ENCODE data around the gene ANKRD39. TPM values are rescaled to one million over a fixed set of nuclear protein-coding genes. Genes with fewer than 3 reads are reported as not detected.

Gene ANKRD39
- total and polyA plus RNA-seq, 2 of the 4 experiments (the other 2 are of a cell fraction) = 12.5 to 17.0 TPM

DNA sequence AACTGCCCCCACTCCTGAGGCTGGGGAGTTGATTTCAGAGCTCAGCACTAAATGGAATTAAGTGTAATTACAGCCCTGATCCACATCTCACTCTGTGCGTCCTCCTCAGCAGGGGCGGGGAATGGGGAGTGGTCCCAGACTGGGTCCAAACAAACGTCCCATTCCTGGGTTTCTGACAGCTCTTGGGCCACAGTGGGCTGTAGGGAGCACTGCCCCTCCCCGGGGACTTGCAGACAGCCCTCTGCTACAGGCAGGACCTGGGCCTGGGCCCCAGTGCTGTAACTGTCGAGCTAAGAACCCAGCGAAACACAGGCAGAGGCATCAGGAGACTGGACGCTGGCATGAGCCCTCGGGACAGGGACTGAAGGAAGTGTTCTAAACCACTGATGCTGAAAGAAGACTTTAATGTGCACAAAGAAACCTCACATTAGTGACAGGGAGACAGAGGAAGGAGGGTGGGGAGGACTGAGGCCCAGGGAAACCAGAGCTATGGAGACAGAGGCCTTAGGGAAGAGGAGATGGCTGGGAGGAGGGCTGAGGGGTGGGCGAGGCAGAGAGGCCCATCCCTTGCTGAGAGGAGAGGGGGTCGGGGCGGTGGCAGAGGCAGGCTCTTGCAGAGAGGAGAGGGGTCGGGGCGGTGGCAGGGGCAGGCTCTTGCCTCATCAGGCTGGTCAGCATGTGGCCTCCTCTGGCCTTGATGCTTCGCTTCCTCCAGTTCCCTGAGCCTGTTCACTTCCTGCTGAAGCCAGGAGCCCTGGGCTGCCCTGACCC is 17.9 kb upstream of the ANKRD39 start (continued):
- no peak for TF ChIP-seq ELK1 (IDR thresholded peaks at IDR 0.05; ENCODE audit: borderline replicate concordance, low read depth, low read length)

- H2AK9ac ChIP-seq (replicated peaks; ENCODE audit: low read depth, low read length, poor library complexity) = no peak overlapping the region
- H3K14ac ChIP-seq (replicated peaks; ENCODE audit: low read depth, low read length) = no peak overlapping the region
- H2AFZ ChIP-seq (replicated peaks; ENCODE audit: low read length, poor library complexity) = no peak overlapping the region
- DNase-seq = no peak
- peaks cover 11% of the 10 kb centered on the region for H3K4me1 ChIP-seq (ENCODE audit: control insufficient read depth, insufficient read depth, low read length)
- no peak overlapping the region for H3K23ac ChIP-seq (ENCODE audit: low read depth, low read length)
- H2AK5ac ChIP-seq (ENCODE audit: low read depth, low read length) = no peak overlapping the region; the same call in 1 of the 2 replicates
- no peak overlapping the region for H4K91ac ChIP-seq (ENCODE audit: insufficient read depth, low read depth, low read length)
- intact Hi-C loops (cut with micrococcal nuclease) (no loop called here), in situ Hi-C loops (cut with MboI; ENCODE audit: low sequenced_read_pairs) (loop anchor here (25.0 kb wide), 1 partner anchor 238 kb away; the partner anchor contains the start of gene ANKRD36), dilution Hi-C loops (cut with HindIII; ENCODE audit: low sequenced_read_pairs, unreplicated experiment) (no loop called here)
- no peak overlapping the region for H3K56ac ChIP-seq (ENCODE audit: extremely low read depth, insufficient read depth, low read length)
- TF ChIP-seq MXI1 (IDR thresholded peaks at IDR 0.05; ENCODE audit: borderline replicate concordance, low read depth, low read length) (no peak), POLR2A (IDR thresholded peaks at IDR 0.05; ENCODE audit: low read depth, low read length) (no peak), USF2 (IDR thresholded peaks at IDR 0.05; ENCODE audit: low read depth, low read length) (no peak), SMC3 (IDR thresholded peaks at IDR 0.05; ENCODE audit: low read depth, low read length) (no peak), FOS (IDR thresholded peaks at IDR 0.05; ENCODE audit: low read depth, low read length) (no peak)
- H3K9me1 ChIP-seq (ENCODE audit: insufficient read depth, low read length) = no peaks in the 10 kb centered on the region; the same call in 1 of the 2 replicates
- no peak overlapping the region for H2BK120ac ChIP-seq (ENCODE audit: low read depth, low read length)
- H2BK15ac ChIP-seq (ENCODE audit: low read depth, low read length) = no peak overlapping the region
- CTCF ChIA-PET = no interaction called here
- H4K5ac ChIP-seq (ENCODE audit: low read depth, low read length) = no peak overlapping the region
- no TSS peak for BruUV-seq (replicated peaks)
- no peak overlapping the region for H4K8ac ChIP-seq (ENCODE audit: low read depth in 2 of 2, low read length in 2 of 2)
- POLR2A ChIA-PET (ENCODE audit: unreplicated experiment) = interaction anchor here (0.6 kb wide), 1 partner anchor 347 kb away, joined by 4 read pairs; no protein-coding TSS in a partner anchor
- H3K4ac ChIP-seq (ENCODE audit: low read depth, low read length) = no peak overlapping the region
- H3K9me3 ChIP-seq (ENCODE audit: control insufficient read depth, insufficient read depth, low read length) = no peaks in the 10 kb centered on the region
- no peak overlapping the region for H3K27ac ChIP-seq (ENCODE audit: insufficient read depth, low read length)
- no peak overlapping the region for H3K4me2 ChIP-seq (ENCODE audit: low read depth, low read length)
- no peak overlapping the region for H3K18ac ChIP-seq (ENCODE audit: low read depth, low read length)
- H4K20me1 ChIP-seq (ENCODE audit: insufficient read depth, low read length) = no peaks in the 10 kb centered on the region
- ATAC-seq (ENCODE audit: low read depth) = no peak
- no peak overlapping the region for H2BK20ac ChIP-seq (ENCODE audit: low read depth, low read length)
- no peaks in the 10 kb centered on the region for H3K36me3 ChIP-seq (ENCODE audit: control insufficient read depth, insufficient read depth, low read length)
- no peak overlapping the region for H3K4me3 ChIP-seq (ENCODE audit: insufficient read depth, low read depth, low read length)
- peaks cover 2% of the 10 kb centered on the region; the same call in 1 of the 2 replicates for H3K27me3 ChIP-seq (ENCODE audit: control insufficient read depth, insufficient read depth, low read length)
- H3K79me1 ChIP-seq (ENCODE audit: low read depth in 1 of 2, low read length in 2 of 2) = no peaks in the 10 kb centered on the region
- no peak overlapping the region for H3K9ac ChIP-seq (ENCODE audit: low read depth, low read length)
- H2BK5ac ChIP-seq (ENCODE audit: low read depth, low read length, poor library complexity, severe bottlenecking) = no peak overlapping the region
- WGBS, 2 experiments (ENCODE audit: extremely low coverage in 2 of 2, insufficient read length in 1 of 2) = 83% methylated on average over 3 of the region's 18 CpGs; no CpG with 5 or more reads in 1 of the 2 experiments
Measured at GRCh38 chr2:96874198-96874831, 16.5 kb upstream of the ANKRD39 start.

Data from IMR-90 (cell line).